NAMALWA (cell line): ENCODE measurements around the gene POMP.
A peak's percentile ranks its signal among the peaks of the same experiment; 100 is the strongest.
"Not testable (repeated sequence)": the region's sequence is repeated elsewhere in the genome, so short reads cannot be mapped to it uniquely, and the experiment has no call there.

Experiments used
- DNase-seq: peaks from one replicate; pipeline ENCODE4 v3.0.0-alpha.2; 2015; ENCODE audit warnings: low spot score

Gene POMP

GRCh38 chr13:28693605-28694491 lies 34.9 kb downstream of the POMP start:
- not testable (repeated sequence) for DNase-seq

- no peak for DNase-seq
These were observed 38.5 kb downstream of the POMP start for GRCh38 chr13:28697441-28697840.

DNA sequence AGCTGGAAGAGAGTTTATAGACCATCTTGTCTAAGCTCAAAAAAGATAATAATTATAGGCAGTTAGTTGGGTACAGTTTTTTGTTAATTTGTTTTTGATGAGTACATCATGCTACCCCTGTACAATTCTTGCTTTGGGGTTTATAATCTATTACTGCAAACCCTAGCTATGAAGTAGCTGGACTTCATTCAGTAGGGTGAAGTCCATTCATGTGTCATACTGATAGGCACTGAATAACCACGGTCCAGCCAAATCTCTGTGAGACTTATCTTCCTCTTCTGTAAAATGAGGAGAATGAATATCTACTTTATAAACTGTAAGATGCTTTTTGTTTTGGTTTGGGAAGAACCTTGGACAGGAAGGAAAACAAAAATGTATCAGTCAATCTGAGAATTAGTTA lies 40.3 kb downstream of the POMP start:
- DNase-seq = no peak

DNA sequence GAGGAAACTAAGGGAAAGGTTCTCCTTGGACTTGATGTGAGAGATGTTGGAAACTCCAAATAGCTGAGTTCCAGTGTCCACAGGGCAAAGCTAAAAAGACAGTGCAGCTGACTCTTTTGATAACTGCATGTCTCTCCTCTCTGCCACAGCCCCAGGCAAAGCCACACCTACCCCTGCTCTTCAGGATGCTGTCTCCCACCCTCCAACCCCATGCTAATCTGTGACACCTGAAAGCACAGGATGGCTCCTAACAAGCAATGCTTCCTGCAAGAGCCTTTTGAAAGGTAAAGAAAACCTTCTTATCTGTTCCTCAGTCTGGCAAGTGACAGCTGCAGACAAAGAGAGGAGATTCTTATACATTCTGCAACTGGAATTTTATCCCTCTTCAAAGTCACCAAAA lies 45.4 kb downstream of the POMP start:
- DNase-seq = no peak

DNA sequence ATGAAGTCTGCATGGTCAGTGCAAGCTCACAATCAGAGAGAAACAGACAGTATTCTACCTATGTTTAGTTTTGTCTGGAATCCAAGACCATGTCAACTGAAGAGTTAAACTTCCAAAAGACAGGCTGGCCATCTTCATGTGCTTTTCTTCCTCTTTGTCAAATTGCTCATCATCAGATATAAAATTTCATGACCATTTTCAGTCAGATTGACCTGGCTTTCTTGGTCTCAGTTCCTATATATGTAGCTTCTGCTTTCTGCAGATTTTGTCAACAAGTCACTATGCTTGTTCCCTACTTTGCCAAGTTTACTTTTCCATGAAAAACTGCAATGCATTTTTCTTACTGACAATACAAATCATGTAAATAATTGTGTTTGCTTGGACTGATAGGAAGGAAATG lies 46.0 kb downstream of the POMP start:
- DNase-seq = no peak

- DNase-seq = no peak
These were observed 46.6 kb downstream of the POMP start for GRCh38 chr13:28705461-28706083.

- DNase-seq = peak; percentile 66
These were observed 48.9 kb downstream of the POMP start for GRCh38 chr13:28707629-28708427.

- DNase-seq = no peak
These were observed 51.2 kb downstream of the POMP start for GRCh38 chr13:28710161-28710560.

GRCh38 chr13:28714651-28715050 lies 55.7 kb downstream of the POMP start:
- DNase-seq = no peak

DNA sequence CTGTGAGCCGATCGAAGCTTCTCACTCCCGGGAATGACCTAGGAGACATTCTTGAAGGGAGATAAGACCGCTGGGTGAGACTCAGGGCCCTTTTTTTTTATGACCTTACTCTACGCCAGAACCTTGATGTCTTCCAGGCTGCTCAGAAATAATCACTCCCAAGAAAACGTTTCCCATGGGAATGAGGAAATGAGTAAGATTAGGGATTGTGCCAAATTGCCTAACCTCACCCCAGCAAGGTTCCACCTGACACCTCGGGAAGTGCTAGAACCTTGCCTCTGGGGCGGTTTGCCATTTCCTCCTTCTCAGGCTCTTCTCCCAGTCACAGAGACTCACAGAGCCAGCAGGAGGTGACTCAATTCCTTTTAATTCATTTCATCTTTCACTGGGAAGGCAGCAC lies 57.6 kb downstream of the POMP start:
- no peak for DNase-seq

DNA sequence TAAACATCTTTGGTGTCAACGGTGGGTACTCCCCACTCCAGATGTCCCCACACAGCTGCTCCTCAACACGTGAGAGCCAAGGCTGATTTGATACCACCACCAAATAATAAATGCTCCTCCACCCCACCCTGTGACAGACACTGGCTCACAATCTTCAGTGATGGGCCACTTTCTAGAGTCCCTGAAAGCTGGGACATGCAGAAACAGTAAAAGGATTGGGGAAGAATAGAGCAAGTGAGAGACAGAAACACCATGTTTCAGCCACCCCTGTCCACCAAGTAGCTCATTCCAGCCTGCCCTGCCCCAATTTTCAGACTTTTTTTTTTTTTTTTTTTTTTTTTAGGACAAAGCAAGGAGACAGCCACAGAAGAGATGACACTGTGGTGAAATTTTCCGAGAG lies 58.2 kb downstream of the POMP start:
- DNase-seq = peak; percentile 5

DNA sequence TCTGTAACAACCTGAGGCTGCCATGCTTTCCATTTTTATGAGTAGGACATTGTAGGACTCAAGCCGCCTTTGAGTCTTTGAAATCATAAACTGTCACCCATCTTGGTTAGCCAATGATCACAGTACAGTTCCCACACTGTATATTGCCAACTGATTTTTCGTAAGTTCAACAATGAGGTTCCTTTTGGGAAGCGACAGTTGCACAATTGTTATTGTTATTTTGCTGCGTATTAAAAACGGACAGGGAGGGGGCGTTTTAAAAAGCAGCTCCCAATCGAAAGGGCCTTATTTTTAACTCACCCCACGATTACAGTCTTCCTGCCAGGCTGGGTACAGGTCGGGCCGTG lies 59.2 kb downstream of the POMP start:
- no peak for DNase-seq

DNA sequence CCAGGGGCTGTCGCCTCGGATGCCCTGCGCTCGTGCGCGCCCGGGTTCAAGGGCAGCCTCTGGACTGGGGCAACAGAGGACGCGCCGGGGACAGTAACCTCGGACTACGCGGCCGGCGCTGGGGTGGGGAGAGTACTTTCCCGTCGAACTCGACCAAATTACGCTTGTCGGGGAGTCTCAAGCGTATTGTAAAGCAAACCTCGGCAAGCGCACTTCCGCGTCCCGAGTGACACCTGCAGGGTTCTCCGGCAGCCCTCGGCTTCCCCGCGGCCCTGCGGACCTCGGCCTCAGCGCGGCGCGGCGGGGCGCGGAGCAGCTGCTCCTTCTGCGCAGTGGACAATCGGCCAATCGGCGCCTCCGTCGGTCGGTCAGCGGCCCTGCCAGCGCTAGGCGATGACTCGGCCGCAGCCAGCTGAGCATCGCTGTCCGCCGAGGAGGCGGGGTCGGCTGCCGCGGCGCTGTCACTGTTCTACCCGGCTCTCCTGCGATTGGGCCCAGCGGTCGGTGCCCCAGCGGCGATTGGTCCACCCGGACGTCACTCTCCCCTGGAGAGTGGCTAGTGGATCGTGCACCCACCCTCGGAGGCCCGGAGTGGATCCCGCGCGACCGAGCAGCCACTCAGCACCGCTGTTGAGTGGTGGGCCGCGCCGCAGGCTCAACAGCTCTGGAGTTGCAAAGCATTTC lies 59.8 kb downstream of the POMP start, which contains the start of gene SLC46A3:
TSS of gene SLC46A3 (minus strand) at position 428 of the 684 bp plus-strand sequence. CDS start 972 bp downstream, outside the sequence.
- DNase-seq = peak; percentile 95

DNA sequence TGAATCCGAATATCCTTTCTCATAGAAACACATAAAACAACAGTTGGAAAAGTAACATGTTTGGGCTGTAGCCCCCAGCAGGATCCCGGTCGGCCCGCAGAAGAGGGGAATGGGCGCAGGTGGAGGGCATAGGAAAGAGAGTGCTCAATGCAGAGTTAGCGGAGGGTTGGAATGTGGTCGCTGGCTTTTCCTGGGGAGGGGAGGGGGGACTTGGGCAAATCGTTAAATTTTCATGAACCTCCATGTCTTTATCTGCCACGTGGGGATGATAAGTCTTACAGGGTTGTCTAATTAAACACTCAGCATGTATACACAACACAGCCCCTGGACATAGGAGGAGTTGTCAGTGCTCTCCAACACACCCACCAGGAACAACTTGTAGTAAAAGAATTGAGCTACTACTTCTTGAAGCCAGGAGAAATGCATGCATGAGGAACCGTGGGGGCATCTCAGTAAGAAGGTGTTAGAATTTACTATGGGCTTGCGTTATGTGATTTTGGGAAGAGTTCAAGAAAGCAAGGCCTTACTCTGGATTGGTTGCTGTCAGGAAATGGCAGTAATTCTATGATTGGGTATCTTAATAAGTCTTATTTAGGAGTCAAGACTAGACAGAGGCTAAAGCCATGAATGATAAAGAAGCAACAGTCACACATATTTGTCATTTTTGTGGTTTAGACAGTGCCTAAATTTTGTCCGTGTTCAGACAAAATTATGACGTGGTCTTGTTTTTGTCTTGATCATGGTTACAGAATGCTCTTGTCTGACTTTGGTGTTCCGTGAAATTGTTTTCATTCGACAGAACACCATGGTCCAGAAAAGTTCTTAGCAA lies 60.5 kb downstream of the POMP start:
- peak; percentile 3 for DNase-seq

DNA sequence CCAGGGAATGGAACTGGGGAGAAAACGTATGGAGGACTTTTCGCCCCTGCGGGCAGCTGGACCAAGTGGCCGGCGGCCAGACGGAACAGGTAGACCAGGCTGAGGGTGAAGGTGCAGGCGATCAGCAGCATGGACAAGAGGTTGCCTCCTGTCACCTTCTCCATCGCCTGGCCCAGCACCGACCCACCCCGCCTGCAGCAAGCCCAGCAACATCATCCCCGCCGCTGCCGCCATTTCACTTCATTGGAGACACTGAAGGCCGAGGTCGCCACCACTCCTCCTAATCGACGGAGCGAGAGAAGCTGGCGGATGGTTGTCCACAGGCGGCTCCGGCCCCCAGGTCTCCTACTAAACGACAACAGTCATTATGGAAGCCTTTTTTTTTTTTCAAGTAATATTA lies 64.9 kb downstream of the POMP start:
- DNase-seq = no peak

- DNase-seq = no peak
These were observed 66.2 kb downstream of the POMP start for GRCh38 chr13:28725046-28725610.
